22Rv1 (cell line): ENCODE measurements around the gene CHST10.

Experiments used
- H3K27ac ChIP-seq: fragments of 450-650 bp; 2 replicates; pipeline ENCODE4 v1.5.1; 2017
- CTCF ChIP-seq: fragments of 450-650 bp; IDR thresholded peaks from 2 replicates; pipeline ENCODE4 v1.5.1; 2017; ENCODE audit warnings: mild to moderate bottlenecking
- ZFX ChIP-seq: fragments of 450-650 bp; IDR thresholded peaks from 2 replicates; pipeline ENCODE4 v1.6.1; 2017; ENCODE audit warnings: antibody characterized with exemption, borderline replicate concordance

CHST10 gene

DNA sequence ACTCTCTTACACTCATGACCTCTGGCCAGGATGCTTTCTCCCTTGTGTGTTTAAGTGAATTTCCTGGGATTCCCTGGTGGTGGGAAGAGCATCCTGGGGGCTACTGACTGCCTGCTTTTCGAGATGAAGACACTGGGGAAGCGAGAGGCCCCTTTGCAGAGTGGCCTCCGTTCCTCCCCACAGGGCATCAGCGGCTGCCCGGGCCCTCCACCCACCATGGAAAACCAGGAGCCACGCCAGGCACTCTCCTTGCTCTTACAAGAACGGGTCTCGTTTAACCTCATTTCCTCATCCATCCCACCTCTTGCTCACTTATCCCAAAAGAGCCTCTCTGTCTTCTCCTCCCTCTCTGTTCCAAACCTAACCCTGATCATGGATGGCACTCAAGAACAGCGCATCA, 17.8 kb downstream of the CHST10 start:
- H3K27ac ChIP-seq = no peak overlapping the region
- no peak for TF ChIP-seq ZFX
- TF ChIP-seq CTCF = no peak

- H3K27ac ChIP-seq = no peak overlapping the region
- TF ChIP-seq CTCF (no peak), ZFX (no peak)
Measured at GRCh38 chr2:100397976-100398375, 19.5 kb downstream of the CHST10 start.

DNA sequence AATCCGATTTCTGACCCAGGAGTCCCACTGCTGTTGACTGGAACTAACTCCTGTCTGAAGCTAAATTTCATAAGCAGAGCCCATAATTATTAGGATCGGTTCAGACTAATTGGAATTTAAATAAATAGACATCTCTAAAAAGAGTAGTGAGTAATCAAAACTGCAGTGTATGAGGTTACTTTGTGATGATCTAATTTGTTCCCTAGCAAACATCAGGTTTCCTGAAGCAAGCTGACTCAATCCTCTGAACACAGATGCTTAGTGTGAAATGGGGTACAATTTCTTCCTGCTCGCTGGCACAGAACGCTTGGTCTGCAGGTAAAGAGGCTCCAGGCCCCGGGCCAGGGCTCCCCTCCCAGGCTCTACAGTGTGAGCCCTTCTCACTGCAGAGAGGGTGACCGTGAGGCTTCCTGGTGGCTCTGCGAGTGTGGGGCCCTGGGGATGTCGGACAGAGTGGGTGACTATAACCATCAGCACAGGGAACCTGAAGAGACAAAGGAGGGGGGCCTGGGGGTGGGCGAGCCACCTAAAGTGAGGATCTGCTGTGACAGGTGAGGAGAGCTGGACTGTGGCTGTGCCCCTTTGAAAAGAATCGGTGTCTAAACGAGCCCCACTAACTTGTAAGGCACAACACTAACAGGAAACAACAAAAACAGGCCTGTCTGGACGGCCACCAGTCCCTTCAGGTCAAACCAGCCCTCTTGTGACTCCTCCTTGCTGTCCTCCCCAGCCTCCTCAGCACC, 20.2 kb downstream of the CHST10 start:
- no peak overlapping the region for H3K27ac ChIP-seq
- TF ChIP-seq ZFX (no peak), CTCF (no peak)

GRCh38 chr2:100396483-100396882, 21.0 kb downstream of the CHST10 start:
- no peak for TF ChIP-seq CTCF
- TF ChIP-seq ZFX = no peak
- no peak overlapping the region for H3K27ac ChIP-seq

- TF ChIP-seq ZFX = no peak
- no peak for TF ChIP-seq CTCF
- no peak overlapping the region for H3K27ac ChIP-seq
Measured at GRCh38 chr2:100395532-100396350, 21.7 kb downstream of the CHST10 start.

- H3K27ac ChIP-seq = no peak overlapping the region
- TF ChIP-seq CTCF (no peak), ZFX (no peak)
Measured at GRCh38 chr2:100394111-100394641, 23.3 kb downstream of the CHST10 start.

DNA sequence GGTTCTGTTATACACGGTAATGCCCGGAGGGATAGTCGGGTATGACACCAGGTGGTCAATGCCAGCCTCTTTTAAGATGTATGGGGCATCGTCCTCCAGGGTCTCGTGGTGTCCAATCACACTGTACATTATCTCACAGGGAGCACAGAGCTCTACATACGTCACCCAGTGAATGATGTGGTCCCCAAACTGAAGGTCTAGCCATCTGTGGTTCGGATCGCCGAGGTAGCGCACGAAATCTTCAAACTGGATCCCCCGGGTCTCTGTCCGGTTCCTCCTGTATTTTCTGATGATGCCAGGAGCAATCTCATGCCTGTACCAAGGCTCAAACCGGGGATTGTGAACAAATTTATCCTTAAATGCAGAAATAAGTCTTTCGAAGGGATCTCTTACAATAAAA, 24.1 kb downstream of the CHST10 start:
- H3K27ac ChIP-seq = no peak overlapping the region
- TF ChIP-seq CTCF (no peak), ZFX (no peak)
